ENCODE measurements around the gene ARHGEF11. TPM values are rescaled to one million over a fixed set of nuclear protein-coding genes. Genes with fewer than 3 reads are reported as not detected.
A peak's percentile ranks its signal among the peaks of the same experiment; 100 is the strongest.

Gene ARHGEF11
- total RNA-seq, 6 donors from 2014 or later: 39.2 to 170 (median 50.9) TPM

DNA sequence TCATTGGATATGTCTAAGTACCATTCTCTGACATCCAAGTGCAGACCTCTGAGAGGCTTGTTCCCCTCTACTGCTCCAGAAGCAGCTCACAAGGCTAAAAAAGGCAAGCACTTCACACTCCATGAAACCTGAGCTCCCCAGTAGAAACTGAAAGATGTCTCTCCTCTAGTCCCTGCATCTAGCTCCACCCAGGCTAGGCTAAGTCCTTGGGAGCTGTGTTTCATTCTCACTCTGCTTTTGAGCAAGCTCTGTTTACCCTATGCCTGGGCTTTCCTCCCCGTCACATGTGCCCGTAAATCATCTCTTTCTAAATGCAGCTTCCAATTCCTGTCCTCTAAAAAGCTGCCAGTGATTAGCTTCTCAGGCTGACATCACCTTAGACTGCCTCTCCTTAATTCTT is 86.1 kb downstream of the ARHGEF11 start:
- no peak for DNase-seq
- peaks cover 34 to 82% (median 65%) of the 10 kb centered on the region in 4 donors for H3K36me3 ChIP-seq

DNA sequence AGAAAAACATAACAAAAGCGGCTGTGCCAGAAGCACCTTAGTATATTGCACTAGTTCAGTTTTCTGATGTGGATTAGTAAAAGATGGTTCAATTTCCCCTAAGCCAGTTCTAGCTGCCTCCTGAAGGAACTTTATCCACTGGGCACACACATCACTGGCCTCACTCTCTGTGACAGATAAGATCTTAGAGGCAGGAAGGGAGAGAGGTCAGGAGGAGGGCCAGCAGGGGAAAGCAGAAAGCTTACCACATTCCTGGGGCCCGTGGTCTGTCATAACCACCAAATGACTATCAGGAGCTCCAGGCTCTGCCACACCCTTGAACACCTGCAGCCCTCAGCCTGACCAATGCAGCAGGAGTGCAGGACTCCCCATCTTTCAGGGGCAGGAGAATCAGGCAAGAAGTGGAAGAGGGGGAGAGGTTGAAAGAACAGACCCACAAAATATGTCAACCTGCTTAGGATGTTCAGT is 87.3 kb downstream of the ARHGEF11 start:
- DNase-seq (no peak), ATAC-seq (ENCODE audit: low FRiP score in 2 of 2) (no peak)
- Histone ChIP-seq H3K9me3 (no peaks in the 10 kb centered on the region), H3K4me1 (peaks cover 0 to 5% (median 2%) of the 10 kb centered on the region in 4 donors), H3K27me3 (no peaks in the 10 kb centered on the region), H3K27ac (peak overlapping the region in 1 of 4 donors; percentile 17), H3K4me3 (no peak overlapping the region), H3K36me3 (peaks cover 34 to 90% (median 69%) of the 10 kb centered on the region in 4 donors)
- WGBS, 2 donors: 57 to 65% methylated on average over 2 of the region's 2 CpGs
- TF ChIP-seq EP300 (IDR thresholded peaks at IDR 0.05) (no peak), POLR2AphosphoS5 (IDR thresholded peaks at IDR 0.05) (no peak), POLR2A (IDR thresholded peaks at IDR 0.05) (no peak)
- TF ChIP-seq, protein P1, sequence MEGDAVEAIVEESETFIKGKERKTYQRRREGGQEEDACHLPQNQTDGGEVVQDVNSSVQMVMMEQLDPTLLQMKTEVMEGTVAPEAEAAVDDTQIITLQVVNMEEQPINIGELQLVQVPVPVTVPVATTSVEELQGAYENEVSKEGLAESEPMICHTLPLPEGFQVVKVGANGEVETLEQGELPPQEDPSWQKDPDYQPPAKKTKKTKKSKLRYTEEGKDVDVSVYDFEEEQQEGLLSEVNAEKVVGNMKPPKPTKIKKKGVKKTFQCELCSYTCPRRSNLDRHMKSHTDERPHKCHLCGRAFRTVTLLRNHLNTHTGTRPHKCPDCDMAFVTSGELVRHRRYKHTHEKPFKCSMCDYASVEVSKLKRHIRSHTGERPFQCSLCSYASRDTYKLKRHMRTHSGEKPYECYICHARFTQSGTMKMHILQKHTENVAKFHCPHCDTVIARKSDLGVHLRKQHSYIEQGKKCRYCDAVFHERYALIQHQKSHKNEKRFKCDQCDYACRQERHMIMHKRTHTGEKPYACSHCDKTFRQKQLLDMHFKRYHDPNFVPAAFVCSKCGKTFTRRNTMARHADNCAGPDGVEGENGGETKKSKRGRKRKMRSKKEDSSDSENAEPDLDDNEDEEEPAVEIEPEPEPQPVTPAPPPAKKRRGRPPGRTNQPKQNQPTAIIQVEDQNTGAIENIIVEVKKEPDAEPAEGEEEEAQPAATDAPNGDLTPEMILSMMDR (IDR thresholded peaks at IDR 0.05): no peak

More for the DNA sequence above, 86.1 kb downstream of the ARHGEF11 start:
- Histone ChIP-seq H3K4me1 (peaks cover 0 to 13% (median 10%) of the 10 kb centered on the region in 4 donors), H3K27me3 (no peaks in the 10 kb centered on the region), H3K9me3 (no peaks in the 10 kb centered on the region), H3K4me3 (no peak overlapping the region), H3K27ac (no peak overlapping the region)
- 69 to 74% methylated on average over 2 of the region's 2 CpGs for WGBS, 2 donors
- TF ChIP-seq EP300 (IDR thresholded peaks at IDR 0.05) (no peak), POLR2AphosphoS5 (IDR thresholded peaks at IDR 0.05) (no peak), POLR2A (IDR thresholded peaks at IDR 0.05) (no peak)
- TF ChIP-seq, protein P1 (IDR thresholded peaks at IDR 0.05): no peak
- no peak for ATAC-seq (ENCODE audit: low FRiP score in 2 of 2)

DNA sequence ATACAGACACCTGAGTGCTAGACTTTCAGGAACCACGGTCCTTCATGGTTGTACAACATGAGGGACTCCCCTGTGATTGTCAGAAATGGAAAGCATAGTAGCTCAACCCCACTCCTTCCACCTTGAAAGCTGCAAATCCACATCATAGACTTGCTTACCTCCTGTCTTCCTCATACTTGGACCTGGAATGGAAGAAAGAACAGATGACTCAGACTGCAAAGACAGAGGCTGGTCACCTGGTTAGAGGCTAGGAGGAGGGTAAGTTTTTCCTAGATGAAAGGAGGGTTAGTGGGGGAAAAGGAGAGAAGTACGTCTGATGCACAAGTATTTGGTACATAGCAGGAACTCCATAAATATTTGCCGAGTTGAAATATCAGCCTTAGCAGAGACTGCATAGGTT is 87.9 kb downstream of the ARHGEF11 start:
- TF ChIP-seq POLR2AphosphoS5 (IDR thresholded peaks at IDR 0.05) (no peak), EP300 (IDR thresholded peaks at IDR 0.05) (no peak), POLR2A (IDR thresholded peaks at IDR 0.05) (no peak)
- TF ChIP-seq, protein P1 (IDR thresholded peaks at IDR 0.05): no peak
- no peak overlapping the region for H3K27ac ChIP-seq

DNA sequence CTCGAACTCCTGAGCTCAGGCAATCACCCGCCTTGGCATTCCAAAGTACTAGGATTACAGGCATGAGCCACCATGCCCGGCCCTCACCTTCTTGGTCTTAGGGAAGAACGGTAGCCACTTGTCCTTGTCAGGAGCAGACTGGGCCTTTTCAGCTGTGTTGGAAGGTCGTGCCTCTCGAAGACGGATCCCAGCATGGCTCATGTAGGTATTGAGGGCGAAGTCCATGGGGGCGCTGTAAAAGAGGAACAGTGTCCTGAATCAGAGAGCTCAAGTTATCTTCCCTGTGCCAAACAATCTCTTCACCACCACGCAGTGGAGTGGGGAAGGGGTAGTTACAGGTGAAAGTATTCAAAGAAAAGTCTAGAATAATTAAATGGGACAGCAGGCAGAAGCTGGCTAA is 89.2 kb downstream of the ARHGEF11 start:
- WGBS, 2 donors: 95 to 97% methylated on average over 5 to 10 of the region's 10 CpGs
- Histone ChIP-seq H3K36me3 (peaks cover 25 to 94% (median 73%) of the 10 kb centered on the region in 4 donors), H3K27me3 (no peaks in the 10 kb centered on the region), H3K27ac (no peak overlapping the region), H3K9me3 (no peaks in the 10 kb centered on the region), H3K4me1 (no peaks in the 10 kb centered on the region), H3K4me3 (no peak overlapping the region)
- no peak for DNase-seq
- ATAC-seq (ENCODE audit: low FRiP score in 2 of 2): no peak
- TF ChIP-seq POLR2A (IDR thresholded peaks at IDR 0.05) (no peak), EP300 (IDR thresholded peaks at IDR 0.05) (no peak), POLR2AphosphoS5 (IDR thresholded peaks at IDR 0.05) (no peak)
- TF ChIP-seq, protein P1 (IDR thresholded peaks at IDR 0.05): no peak

More for the DNA sequence above, 87.9 kb downstream of the ARHGEF11 start:
- ATAC-seq (ENCODE audit: low FRiP score in 2 of 2) (no peak), DNase-seq (no peak)
- Histone ChIP-seq H3K4me3 (no peak overlapping the region), H3K27me3 (no peaks in the 10 kb centered on the region), H3K36me3 (peaks cover 34 to 92% (median 71%) of the 10 kb centered on the region in 4 donors), H3K9me3 (no peaks in the 10 kb centered on the region), H3K4me1 (no peaks in the 10 kb centered on the region)
- WGBS, 2 donors: 87 to 94% methylated on average over 3 of the region's 3 CpGs

DNA sequence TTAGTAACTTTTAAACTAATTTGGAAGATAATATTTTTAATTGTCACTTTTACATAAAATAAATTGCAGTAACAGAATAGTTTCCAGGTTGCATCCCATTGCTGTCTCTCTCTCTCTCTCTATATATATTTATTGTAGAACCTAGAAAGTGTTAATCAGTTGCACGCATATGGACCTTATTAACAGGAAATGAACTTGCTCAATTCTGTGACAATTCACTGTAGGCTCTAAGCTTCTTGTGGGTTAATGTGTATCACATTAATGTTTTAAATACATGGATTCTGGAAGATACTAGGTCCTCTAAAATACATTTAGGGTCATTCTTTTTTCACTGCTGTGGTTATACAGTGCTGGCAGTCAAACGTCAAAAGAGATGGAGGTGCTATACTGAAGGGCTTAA is 92.0 kb downstream of the ARHGEF11 start:
- no peak overlapping the region for H3K4me3 ChIP-seq
- H3K27ac ChIP-seq: no peak overlapping the region
- no peak for ATAC-seq (ENCODE audit: low FRiP score in 2 of 2)
- DNase-seq: no peak
- no peak for TF ChIP-seq EP300 (IDR thresholded peaks at IDR 0.05)
- no peak for TF ChIP-seq POLR2A (IDR thresholded peaks at IDR 0.05)
- no peak for TF ChIP-seq POLR2AphosphoS5 (IDR thresholded peaks at IDR 0.05)
- TF ChIP-seq, protein P1 (IDR thresholded peaks at IDR 0.05): no peak
- no peaks in the 10 kb centered on the region for H3K27me3 ChIP-seq
- H3K36me3 ChIP-seq: peaks cover 16 to 95% (median 74%) of the 10 kb centered on the region in 4 donors
- no peaks in the 10 kb centered on the region for H3K9me3 ChIP-seq
- no peaks in the 10 kb centered on the region for H3K4me1 ChIP-seq
- 69 to 70% methylated on average over 2 of the region's 2 CpGs for WGBS, 2 donors

Measured in upper lobe of left lung (tissue), 6 donors.